Measurements from ENCODE around the gene NRP2. TPM values are rescaled to one million over a fixed set of nuclear protein-coding genes. Genes with fewer than 3 reads are reported as not detected.

Gene NRP2
- total RNA-seq, 1 experiment from 2014 or later, result 1.2 TPM

GRCh38 chr2:205816268-205816667, 134.0 kb downstream of the NRP2 start (continued):
- TF ChIP-seq SRF (IDR thresholded peaks at IDR 0.05; ENCODE audit: low read depth), result no peak

- no peak overlapping the region for H2AFZ ChIP-seq (ENCODE audit: low read depth, low read length, poor library complexity, severe bottlenecking)
- no peaks in the 10 kb centered on the region for H3K36me3 ChIP-seq (ENCODE audit: control insufficient read depth in 1 of 2, insufficient read depth in 2 of 2, low read length in 2 of 2)
- no peaks in the 10 kb centered on the region for H3K4me1 ChIP-seq (ENCODE audit: control insufficient read depth in 1 of 2, insufficient read depth in 2 of 2, low read length in 2 of 2)
- ChIA-PET CTCF (no interaction called here), RAD21 (ENCODE audit: low non-redundant PET in 1 of 2, low total read pairs in 2 of 2, uncharacterized antibody in 2 of 2, unreplicated experiment in 2 of 2) (no interaction called here), POLR2A (no interaction called here)
- TF ChIP-seq RAD21 (IDR thresholded peaks at IDR 0.05; ENCODE audit: low read depth), result no peak
- no peak for TF ChIP-seq JUND (IDR thresholded peaks at IDR 0.05)
- TF ChIP-seq ZBTB33 (IDR thresholded peaks at IDR 0.05; ENCODE audit: extremely low read depth, insufficient replicate concordance, low read length), result no peak
- no peak for TF ChIP-seq SRF (IDR thresholded peaks at IDR 0.05; ENCODE audit: low read depth)
- no peak for TF ChIP-seq EGR1 (IDR thresholded peaks at IDR 0.05; ENCODE audit: low read depth)
- H3K4me3 ChIP-seq (replicated peaks in 1 of 2; ENCODE audit: low read depth in 1 of 2, low read length in 2 of 2), result no peak overlapping the region
- ATAC-seq, result no peak
- DNase-seq (ENCODE audit: low read depth, low spot score), result no peak
- no peaks in the 10 kb centered on the region for H4K20me1 ChIP-seq (ENCODE audit: insufficient read depth)
- no peaks in the 10 kb centered on the region for H3K9me3 ChIP-seq (ENCODE audit: control insufficient read depth in 1 of 2, insufficient read depth in 1 of 2, low read depth in 1 of 2, low read length in 2 of 2)
- H3K9me2 ChIP-seq (ENCODE audit: insufficient read depth), result no peaks in the 10 kb centered on the region
- no TSS peak for BruUV-seq (replicated peaks)
- no peak overlapping the region for H3K4me2 ChIP-seq (ENCODE audit: low read length)
- H3K79me2 ChIP-seq (ENCODE audit: insufficient read depth, low read length), result no peaks in the 10 kb centered on the region
- no peak overlapping the region for H3K9ac ChIP-seq (ENCODE audit: low read length)
- no peaks in the 10 kb centered on the region; the same call in 1 of the 2 replicates for H3K27me3 ChIP-seq (ENCODE audit: insufficient read depth, low read length)
- no peak overlapping the region for H3K27ac ChIP-seq (ENCODE audit: low read depth, low read length)
- intact Hi-C loops (cut with micrococcal nuclease), result no loop called here
These were observed 140.3 kb downstream of the NRP2 start for GRCh38 chr2:205822579-205822978.

GRCh38 chr2:205827809-205828365, 145.6 kb downstream of the NRP2 start:
- Histone ChIP-seq H3K79me2 (ENCODE audit: insufficient read depth, low read length) (no peaks in the 10 kb centered on the region), H3K9me2 (ENCODE audit: insufficient read depth) (no peaks in the 10 kb centered on the region), H3K4me1 (ENCODE audit: control insufficient read depth in 1 of 2, insufficient read depth in 2 of 2, low read length in 2 of 2) (no peaks in the 10 kb centered on the region), H3K4me2 (ENCODE audit: low read length) (no peak overlapping the region), H2AFZ (ENCODE audit: low read depth, low read length, poor library complexity, severe bottlenecking) (no peak overlapping the region), H3K4me3 (replicated peaks in 1 of 2; ENCODE audit: low read depth in 1 of 2, low read length in 2 of 2) (no peak overlapping the region), H4K20me1 (ENCODE audit: insufficient read depth) (no peaks in the 10 kb centered on the region), H3K9me3 (ENCODE audit: control insufficient read depth in 1 of 2, insufficient read depth in 1 of 2, low read depth in 1 of 2, low read length in 2 of 2) (no peaks in the 10 kb centered on the region), H3K27ac (ENCODE audit: low read depth, low read length) (no peak overlapping the region), H3K9ac (ENCODE audit: low read length) (no peak overlapping the region), H3K27me3 (ENCODE audit: insufficient read depth, low read length) (no peaks in the 10 kb centered on the region; the same call in 1 of the 2 replicates), H3K36me3 (ENCODE audit: control insufficient read depth in 1 of 2, insufficient read depth in 2 of 2, low read length in 2 of 2) (no peaks in the 10 kb centered on the region)
- BruUV-seq (replicated peaks), result no TSS peak
- ChIA-PET CTCF (no interaction called here), POLR2A (no interaction called here), RAD21 (ENCODE audit: low non-redundant PET in 1 of 2, low total read pairs in 2 of 2, uncharacterized antibody in 2 of 2, unreplicated experiment in 2 of 2) (no interaction called here)
- ATAC-seq (no peak), DNase-seq (ENCODE audit: low read depth, low spot score) (no peak)
- intact Hi-C loops (cut with micrococcal nuclease), result no loop called here
- TF ChIP-seq YY1 (IDR thresholded peaks at IDR 0.05; ENCODE audit: extremely low read depth, insufficient replicate concordance, low read depth, low read length) (no peak), CTCF (IDR thresholded peaks at IDR 0.05 in 2 of 3, conservative IDR thresholded peaks at IDR 0.05 in 1 of 3; ENCODE audit: borderline replicate concordance in 1 of 3, insufficient read depth in 1 of 3, low read depth in 2 of 3, low read length in 2 of 3) (no peak), SP1 (IDR thresholded peaks at IDR 0.05; ENCODE audit: low read depth) (no peak), REST (IDR thresholded peaks at IDR 0.05; ENCODE audit: low read depth) (no peak), CBX3 (IDR thresholded peaks at IDR 0.05; ENCODE audit: low read depth) (no peak), SIN3A (IDR thresholded peaks at IDR 0.05; ENCODE audit: low read depth) (no peak), EGR1 (IDR thresholded peaks at IDR 0.05; ENCODE audit: low read depth) (no peak)

All from HCT116 (cell line).